HG02610 (cell line): ENCODE results near the gene DEPDC7.
"Not testable (repeated sequence)": the region's sequence is repeated elsewhere in the genome, so short reads cannot be mapped to it uniquely, and the experiment has no call there.

Source experiments
- ATAC-seq: cut with Tn5 transposase; IDR thresholded peaks from one replicate; pipeline ENCODE4 v1.9.1; 2021; ENCODE audit warnings: mild to moderate bottlenecking, moderate library complexity; ENCODE audit not compliant: unreplicated experiment

Gene DEPDC7

GRCh38 chr11:33015621-33016551 lies at the start of gene DEPDC7:
TSS of gene DEPDC7 (plus strand) at chr11:33015878. CDS start at chr11:33015956, 78 bp downstream.
- ATAC-seq, result peak; percentile 71

GRCh38 chr11:32968541-32968940 lies 47.1 kb upstream of the DEPDC7 start:
- ATAC-seq, result no peak

GRCh38 chr11:32972233-32972632 lies 43.4 kb upstream of the DEPDC7 start:
- ATAC-seq, result not testable (repeated sequence)

GRCh38 chr11:32972781-32973180 lies 42.9 kb upstream of the DEPDC7 start:
- no peak for ATAC-seq

- ATAC-seq, result no peak
These were observed 33.1 kb upstream of the DEPDC7 start for GRCh38 chr11:32982626-32983025.

- ATAC-seq, result no peak
These were observed 32.2 kb upstream of the DEPDC7 start for GRCh38 chr11:32983506-32983905.

- no peak for ATAC-seq
These were observed 30.1 kb upstream of the DEPDC7 start for GRCh38 chr11:32985600-32985999.

- no peak for ATAC-seq
These were observed 27.8 kb upstream of the DEPDC7 start for GRCh38 chr11:32987851-32988250.

- ATAC-seq, result no peak
These were observed 25.2 kb upstream of the DEPDC7 start for GRCh38 chr11:32990481-32990880.

GRCh38 chr11:32991427-32991826 lies 24.3 kb upstream of the DEPDC7 start:
- ATAC-seq, result no peak

GRCh38 chr11:32991898-32992297 lies 23.8 kb upstream of the DEPDC7 start:
- ATAC-seq, result no peak

- ATAC-seq, result no peak
These were observed 15.5 kb upstream of the DEPDC7 start for GRCh38 chr11:33000181-33000580.

GRCh38 chr11:33001281-33001680 lies 14.4 kb upstream of the DEPDC7 start:
- no peak for ATAC-seq

- no peak for ATAC-seq
These were observed 13.7 kb upstream of the DEPDC7 start for GRCh38 chr11:33001751-33002542.

GRCh38 chr11:33005175-33005574 lies 10.5 kb upstream of the DEPDC7 start:
- ATAC-seq, result no peak

- no peak for ATAC-seq
These were observed 9.7 kb upstream of the DEPDC7 start for GRCh38 chr11:33006010-33006409.

- no peak for ATAC-seq
These were observed 1.9 kb upstream of the DEPDC7 start for GRCh38 chr11:33013755-33014154.

- ATAC-seq, result no peak
These were observed 976 bp downstream of the DEPDC7 start for GRCh38 chr11:33016654-33017053.

- ATAC-seq, result no peak
These were observed 1.8 kb downstream of the DEPDC7 start for GRCh38 chr11:33017478-33017877.

GRCh38 chr11:33017965-33018364 lies 2.3 kb downstream of the DEPDC7 start:
- ATAC-seq, result no peak

- no peak for ATAC-seq
These were observed 3.2 kb downstream of the DEPDC7 start for GRCh38 chr11:33018840-33019239.

GRCh38 chr11:33021501-33021900 lies 5.8 kb downstream of the DEPDC7 start:
- no peak for ATAC-seq
